Breast epithelium (tissue), 3 donors: Measurements from ENCODE around the gene PDP2.

Experiments
- POLR2A ChIP-seq: fragments of 450-650 bp; IDR thresholded peaks from one replicate; pipeline ENCODE4 v1.6.1; 2016; ENCODE audit warnings: antibody characterized with exemption, mild to moderate bottlenecking, moderate library complexity
- POLR2AphosphoS5 ChIP-seq, 3 donors: sonication (generic); formaldehyde crosslinking; IDR thresholded peaks; one replicate each; pipeline ENCODE4 v1.6.1; 2017; ENCODE audit warnings: antibody characterized with exemption in 3 of 3
- TF ChIP-seq, protein P1 (sequence below), 3 donors: fragments of 450-650 bp; IDR thresholded peaks; one replicate each; pipeline ENCODE4 v1.5.1; 2016 to 2017; ENCODE audit warnings: antibody characterized with exemption in 3 of 3, mild to moderate bottlenecking in 3 of 3, moderate library complexity in 3 of 3

DNA sequence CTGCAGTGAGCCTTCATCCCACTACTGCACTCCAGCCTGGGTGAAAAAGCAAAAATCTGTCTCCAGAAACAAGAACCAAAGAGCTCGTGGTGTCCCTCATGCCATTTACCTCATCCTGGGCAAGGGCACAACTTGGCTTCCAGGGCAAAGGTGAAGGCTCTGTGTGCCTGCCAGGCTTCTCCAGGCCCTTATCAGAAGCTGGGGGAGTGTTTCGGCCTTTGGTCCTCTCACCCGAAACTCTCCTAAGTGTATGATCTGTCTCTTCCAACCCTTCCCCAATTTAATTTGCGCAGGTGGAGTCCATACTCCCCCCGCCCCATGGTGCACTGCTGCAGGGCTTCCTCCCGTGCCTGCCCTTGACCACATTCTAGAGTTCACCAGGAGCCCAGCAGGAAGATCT lies 56.1 kb downstream of the PDP2 start:
- TF ChIP-seq, protein P1, sequence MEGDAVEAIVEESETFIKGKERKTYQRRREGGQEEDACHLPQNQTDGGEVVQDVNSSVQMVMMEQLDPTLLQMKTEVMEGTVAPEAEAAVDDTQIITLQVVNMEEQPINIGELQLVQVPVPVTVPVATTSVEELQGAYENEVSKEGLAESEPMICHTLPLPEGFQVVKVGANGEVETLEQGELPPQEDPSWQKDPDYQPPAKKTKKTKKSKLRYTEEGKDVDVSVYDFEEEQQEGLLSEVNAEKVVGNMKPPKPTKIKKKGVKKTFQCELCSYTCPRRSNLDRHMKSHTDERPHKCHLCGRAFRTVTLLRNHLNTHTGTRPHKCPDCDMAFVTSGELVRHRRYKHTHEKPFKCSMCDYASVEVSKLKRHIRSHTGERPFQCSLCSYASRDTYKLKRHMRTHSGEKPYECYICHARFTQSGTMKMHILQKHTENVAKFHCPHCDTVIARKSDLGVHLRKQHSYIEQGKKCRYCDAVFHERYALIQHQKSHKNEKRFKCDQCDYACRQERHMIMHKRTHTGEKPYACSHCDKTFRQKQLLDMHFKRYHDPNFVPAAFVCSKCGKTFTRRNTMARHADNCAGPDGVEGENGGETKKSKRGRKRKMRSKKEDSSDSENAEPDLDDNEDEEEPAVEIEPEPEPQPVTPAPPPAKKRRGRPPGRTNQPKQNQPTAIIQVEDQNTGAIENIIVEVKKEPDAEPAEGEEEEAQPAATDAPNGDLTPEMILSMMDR (IDR thresholded peaks at IDR 0.05), result no peak
- TF ChIP-seq POLR2A (no peak), POLR2AphosphoS5 (IDR thresholded peaks at IDR 0.05) (no peak)
